ENCODE data around the gene MPZL2. TPM values are rescaled to one million over a fixed set of nuclear protein-coding genes. Genes with fewer than 3 reads are reported as not detected.

MPZL2 gene
- polyA plus RNA-seq, 1 donor from 2014 or later, result not detected

DNA sequence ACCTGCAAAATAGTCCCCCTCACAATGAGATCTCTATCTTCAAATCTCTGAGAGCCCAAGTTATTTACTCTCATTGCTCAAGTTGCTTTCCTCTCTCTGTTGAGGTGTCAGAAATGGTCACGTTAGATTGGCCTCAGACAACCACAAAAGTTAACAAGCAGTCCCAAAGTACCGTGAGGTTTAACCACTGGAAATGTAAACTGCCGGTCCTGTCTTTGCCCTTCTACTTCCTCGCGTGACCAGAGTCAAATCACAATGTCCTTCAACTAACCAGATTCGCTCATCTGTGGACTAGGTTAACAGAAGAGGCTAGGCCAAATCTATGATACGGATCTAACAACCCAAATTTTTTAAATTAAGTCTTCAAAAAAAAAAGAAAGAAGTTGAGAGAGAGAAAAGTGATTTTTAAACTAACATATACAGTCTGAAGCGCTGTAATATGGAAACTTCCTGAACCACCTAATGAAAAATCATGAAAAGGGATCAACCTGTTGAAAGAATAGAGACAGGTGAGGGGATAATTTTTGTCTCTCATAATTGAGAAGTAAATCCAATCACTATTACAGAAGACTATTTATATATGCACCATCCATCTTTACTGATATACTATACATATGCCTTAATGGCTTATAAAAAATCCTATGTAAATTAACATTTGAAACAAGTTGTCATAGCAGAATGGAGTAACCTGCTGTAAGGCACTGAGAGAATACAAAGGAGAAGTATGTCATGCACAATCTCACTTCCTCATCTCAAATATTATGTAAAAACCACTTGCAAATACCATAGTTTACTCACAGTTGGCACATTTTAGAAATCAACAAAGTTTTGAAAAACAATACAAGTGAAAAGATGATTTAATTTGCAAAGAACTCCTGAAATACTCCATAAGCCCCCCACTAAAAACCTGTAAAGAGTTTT lies 36.0 kb downstream of the MPZL2 start:
- Histone ChIP-seq H3K4me3 (ENCODE audit: low read length) (no peak overlapping the region), H4K20me1 (ENCODE audit: insufficient read depth) (no peaks in the 10 kb centered on the region), H3K9me3 (ENCODE audit: low read length) (no peaks in the 10 kb centered on the region), H3K79me2 (replicated peaks; ENCODE audit: insufficient read depth, low read length) (no peaks in the 10 kb centered on the region), H3K9ac (ENCODE audit: low read length) (no peak overlapping the region), H3F3A (ENCODE audit: insufficient read depth, low read length, poor library complexity, severe bottlenecking) (no peaks in the 10 kb centered on the region), H3K27ac (ENCODE audit: low read length) (no peak overlapping the region), H3K9me2 (ENCODE audit: insufficient read depth, low read length) (no peaks in the 10 kb centered on the region), H3K36me3 (ENCODE audit: insufficient read depth, low read length) (no peaks in the 10 kb centered on the region), H3K4me2 (ENCODE audit: low read length) (no peak overlapping the region), H3K27me3 (ENCODE audit: insufficient read depth, low read depth, low read length) (no peaks in the 10 kb centered on the region), H2AFZ (ENCODE audit: low read depth, low read length) (no peak overlapping the region)
- TF ChIP-seq SMC3 (conservative IDR thresholded peaks at IDR 0.05; ENCODE audit: poor library complexity) (no peak), MXI1 (conservative IDR thresholded peaks at IDR 0.05; ENCODE audit: poor library complexity, severe bottlenecking) (no peak), RAD21 (conservative IDR thresholded peaks at IDR 0.05) (no peak), EZH2 (IDR thresholded peaks at IDR 0.05; ENCODE audit: borderline replicate concordance, insufficient read depth, low read length, poor library complexity, severe bottlenecking) (no peak), EP300 (conservative IDR thresholded peaks at IDR 0.05; ENCODE audit: poor library complexity, severe bottlenecking) (no peak), TAF1 (IDR thresholded peaks at IDR 0.05; ENCODE audit: low read depth) (no peak)
- TF ChIP-seq, protein P1, sequence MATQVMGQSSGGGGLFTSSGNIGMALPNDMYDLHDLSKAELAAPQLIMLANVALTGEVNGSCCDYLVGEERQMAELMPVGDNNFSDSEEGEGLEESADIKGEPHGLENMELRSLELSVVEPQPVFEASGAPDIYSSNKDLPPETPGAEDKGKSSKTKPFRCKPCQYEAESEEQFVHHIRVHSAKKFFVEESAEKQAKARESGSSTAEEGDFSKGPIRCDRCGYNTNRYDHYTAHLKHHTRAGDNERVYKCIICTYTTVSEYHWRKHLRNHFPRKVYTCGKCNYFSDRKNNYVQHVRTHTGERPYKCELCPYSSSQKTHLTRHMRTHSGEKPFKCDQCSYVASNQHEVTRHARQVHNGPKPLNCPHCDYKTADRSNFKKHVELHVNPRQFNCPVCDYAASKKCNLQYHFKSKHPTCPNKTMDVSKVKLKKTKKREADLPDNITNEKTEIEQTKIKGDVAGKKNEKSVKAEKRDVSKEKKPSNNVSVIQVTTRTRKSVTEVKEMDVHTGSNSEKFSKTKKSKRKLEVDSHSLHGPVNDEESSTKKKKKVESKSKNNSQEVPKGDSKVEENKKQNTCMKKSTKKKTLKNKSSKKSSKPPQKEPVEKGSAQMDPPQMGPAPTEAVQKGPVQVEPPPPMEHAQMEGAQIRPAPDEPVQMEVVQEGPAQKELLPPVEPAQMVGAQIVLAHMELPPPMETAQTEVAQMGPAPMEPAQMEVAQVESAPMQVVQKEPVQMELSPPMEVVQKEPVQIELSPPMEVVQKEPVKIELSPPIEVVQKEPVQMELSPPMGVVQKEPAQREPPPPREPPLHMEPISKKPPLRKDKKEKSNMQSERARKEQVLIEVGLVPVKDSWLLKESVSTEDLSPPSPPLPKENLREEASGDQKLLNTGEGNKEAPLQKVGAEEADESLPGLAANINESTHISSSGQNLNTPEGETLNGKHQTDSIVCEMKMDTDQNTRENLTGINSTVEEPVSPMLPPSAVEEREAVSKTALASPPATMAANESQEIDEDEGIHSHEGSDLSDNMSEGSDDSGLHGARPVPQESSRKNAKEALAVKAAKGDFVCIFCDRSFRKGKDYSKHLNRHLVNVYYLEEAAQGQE (IDR thresholded peaks at IDR 0.05; ENCODE audit: borderline replicate concordance), result no peak

DNA sequence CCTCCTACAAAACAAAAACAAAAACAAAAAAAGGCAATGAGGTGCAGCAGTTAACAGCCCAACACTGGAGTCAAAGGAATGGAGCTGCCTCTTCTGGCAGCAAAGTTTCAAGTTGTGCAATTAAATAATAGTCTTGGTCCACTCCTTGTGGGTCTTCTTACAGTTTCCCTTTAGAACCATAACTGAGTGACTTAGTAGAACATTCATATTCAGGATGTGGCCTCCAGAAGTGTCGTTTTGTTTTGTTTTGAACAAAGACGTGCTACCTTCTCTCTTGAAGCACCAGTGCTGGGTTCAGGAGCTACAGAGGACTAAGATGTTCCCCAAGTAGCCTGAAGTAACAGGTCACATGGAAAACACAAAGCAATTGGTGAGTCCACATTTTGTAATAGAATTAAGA lies 37.3 kb downstream of the MPZL2 start:
- Histone ChIP-seq H3F3A (ENCODE audit: insufficient read depth, low read length, poor library complexity, severe bottlenecking) (no peaks in the 10 kb centered on the region), H3K36me3 (ENCODE audit: insufficient read depth, low read length) (no peaks in the 10 kb centered on the region), H3K27ac (ENCODE audit: low read length) (no peak overlapping the region), H3K79me2 (replicated peaks; ENCODE audit: insufficient read depth, low read length) (no peaks in the 10 kb centered on the region), H2AFZ (ENCODE audit: low read depth, low read length) (no peak overlapping the region), H3K9me3 (ENCODE audit: low read length) (no peaks in the 10 kb centered on the region), H3K9ac (ENCODE audit: low read length) (no peak overlapping the region), H3K27me3 (ENCODE audit: insufficient read depth, low read depth, low read length) (no peaks in the 10 kb centered on the region), H4K20me1 (ENCODE audit: insufficient read depth) (no peaks in the 10 kb centered on the region), H3K4me2 (ENCODE audit: low read length) (no peak overlapping the region), H3K9me2 (ENCODE audit: insufficient read depth, low read length) (no peaks in the 10 kb centered on the region), H3K4me3 (ENCODE audit: low read length) (no peak overlapping the region)
- no peak for TF ChIP-seq EP300 (conservative IDR thresholded peaks at IDR 0.05; ENCODE audit: poor library complexity, severe bottlenecking)
- TF ChIP-seq, protein P2, sequence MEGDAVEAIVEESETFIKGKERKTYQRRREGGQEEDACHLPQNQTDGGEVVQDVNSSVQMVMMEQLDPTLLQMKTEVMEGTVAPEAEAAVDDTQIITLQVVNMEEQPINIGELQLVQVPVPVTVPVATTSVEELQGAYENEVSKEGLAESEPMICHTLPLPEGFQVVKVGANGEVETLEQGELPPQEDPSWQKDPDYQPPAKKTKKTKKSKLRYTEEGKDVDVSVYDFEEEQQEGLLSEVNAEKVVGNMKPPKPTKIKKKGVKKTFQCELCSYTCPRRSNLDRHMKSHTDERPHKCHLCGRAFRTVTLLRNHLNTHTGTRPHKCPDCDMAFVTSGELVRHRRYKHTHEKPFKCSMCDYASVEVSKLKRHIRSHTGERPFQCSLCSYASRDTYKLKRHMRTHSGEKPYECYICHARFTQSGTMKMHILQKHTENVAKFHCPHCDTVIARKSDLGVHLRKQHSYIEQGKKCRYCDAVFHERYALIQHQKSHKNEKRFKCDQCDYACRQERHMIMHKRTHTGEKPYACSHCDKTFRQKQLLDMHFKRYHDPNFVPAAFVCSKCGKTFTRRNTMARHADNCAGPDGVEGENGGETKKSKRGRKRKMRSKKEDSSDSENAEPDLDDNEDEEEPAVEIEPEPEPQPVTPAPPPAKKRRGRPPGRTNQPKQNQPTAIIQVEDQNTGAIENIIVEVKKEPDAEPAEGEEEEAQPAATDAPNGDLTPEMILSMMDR (IDR thresholded peaks at IDR 0.05; ENCODE audit: poor library complexity, severe bottlenecking), result no peak
- no peak for TF ChIP-seq RAD21 (conservative IDR thresholded peaks at IDR 0.05)
- TF ChIP-seq TAF1 (IDR thresholded peaks at IDR 0.05; ENCODE audit: low read depth), result no peak
- TF ChIP-seq POLR2AphosphoS5 (IDR thresholded peaks at IDR 0.05), result no peak
- TF ChIP-seq MXI1 (conservative IDR thresholded peaks at IDR 0.05; ENCODE audit: poor library complexity, severe bottlenecking), result no peak
- TF ChIP-seq, protein P1 (IDR thresholded peaks at IDR 0.05; ENCODE audit: borderline replicate concordance), result no peak
